Measurements from ENCODE around the gene RNASEH2C.

- TF ChIP-seq POLR2AphosphoS5 (IDR thresholded peaks at IDR 0.05), result peak; percentile 75 to 92 (median 89)
- peak; percentile 28 for TF ChIP-seq EP300 (IDR thresholded peaks at IDR 0.05; ENCODE audit: low read depth)
- TF ChIP-seq, protein P1, sequence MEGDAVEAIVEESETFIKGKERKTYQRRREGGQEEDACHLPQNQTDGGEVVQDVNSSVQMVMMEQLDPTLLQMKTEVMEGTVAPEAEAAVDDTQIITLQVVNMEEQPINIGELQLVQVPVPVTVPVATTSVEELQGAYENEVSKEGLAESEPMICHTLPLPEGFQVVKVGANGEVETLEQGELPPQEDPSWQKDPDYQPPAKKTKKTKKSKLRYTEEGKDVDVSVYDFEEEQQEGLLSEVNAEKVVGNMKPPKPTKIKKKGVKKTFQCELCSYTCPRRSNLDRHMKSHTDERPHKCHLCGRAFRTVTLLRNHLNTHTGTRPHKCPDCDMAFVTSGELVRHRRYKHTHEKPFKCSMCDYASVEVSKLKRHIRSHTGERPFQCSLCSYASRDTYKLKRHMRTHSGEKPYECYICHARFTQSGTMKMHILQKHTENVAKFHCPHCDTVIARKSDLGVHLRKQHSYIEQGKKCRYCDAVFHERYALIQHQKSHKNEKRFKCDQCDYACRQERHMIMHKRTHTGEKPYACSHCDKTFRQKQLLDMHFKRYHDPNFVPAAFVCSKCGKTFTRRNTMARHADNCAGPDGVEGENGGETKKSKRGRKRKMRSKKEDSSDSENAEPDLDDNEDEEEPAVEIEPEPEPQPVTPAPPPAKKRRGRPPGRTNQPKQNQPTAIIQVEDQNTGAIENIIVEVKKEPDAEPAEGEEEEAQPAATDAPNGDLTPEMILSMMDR (IDR thresholded peaks at IDR 0.05), result peak; percentile 96 to 100 (median 99)
- TF ChIP-seq POLR2A (IDR thresholded peaks at IDR 0.05), result peak; percentile 92
Measured at GRCh38 chr11:65711785-65712632, 8.6 kb downstream of the RNASEH2C start, which contains the start of gene KAT5.
